DND-41 (cell line): ENCODE results near the gene ITIH3.

ENCODE experiments used
- ATAC-seq: fragments of 200-7000 bp; cut with Tn5 transposase; 3 replicates; pipeline ENCODE4 v1.9.1; 2021; ENCODE audit warnings: low read depth; ENCODE audit not compliant: insufficient read depth
- DNase-seq: peaks from one replicate; pipeline ENCODE4 v3.0.0-alpha.2; 2020
- H2AFZ ChIP-seq: 2 replicates; pipeline ENCODE4 v1.6.0; 2012; ENCODE audit warnings: low read depth, low read length
- H3K27ac ChIP-seq: 2 replicates; pipeline ENCODE4 v1.5.1; 2012; ENCODE audit warnings: low read length, inconsistent platforms
- H3K27me3 ChIP-seq: fragments of 200-600 bp; sonication (generic); 2 replicates; pipeline ENCODE4 v1.6.0; 2012; ENCODE audit warnings: low read length, mild to moderate bottlenecking, inconsistent platforms; ENCODE audit not compliant: insufficient read depth, poor library complexity
- H3K36me3 ChIP-seq: 2 replicates; pipeline ENCODE4 v1.5.1; 2012; ENCODE audit warnings: low read length, inconsistent platforms; ENCODE audit not compliant: insufficient read depth
- H3K4me1 ChIP-seq: 2 replicates; pipeline ENCODE4 v1.5.1; 2012; ENCODE audit warnings: mild to moderate bottlenecking, low read length; ENCODE audit not compliant: insufficient read depth
- H3K4me2 ChIP-seq: 2 replicates; pipeline ENCODE4 v1.6.0; 2012; ENCODE audit warnings: mild to moderate bottlenecking, moderate library complexity, low read length, inconsistent platforms; ENCODE audit not compliant: insufficient read depth
- H3K4me3 ChIP-seq, 2 experiments: fragments of 200-600 bp in 1 of 2; shearing (Covaris generic) in 1 of 2; 2 replicates each; pipeline ENCODE4 v1.5.1; 2012 to 2016; ENCODE audit warnings: inconsistent platforms in 2 of 2, low read length in 2 of 2, mild to moderate bottlenecking in 2 of 2, low read depth in 1 of 2, moderate library complexity in 1 of 2
- H3K79me2 ChIP-seq: 2 replicates; pipeline ENCODE4 v1.6.0; 2012; ENCODE audit warnings: low read length, inconsistent platforms; ENCODE audit not compliant: insufficient read depth
- H3K9ac ChIP-seq: 2 replicates; pipeline ENCODE4 v1.6.0; 2012; ENCODE audit warnings: low read depth, mild to moderate bottlenecking, inconsistent platforms, low read length, moderate library complexity
- H3K9me3 ChIP-seq: 2 replicates; pipeline ENCODE4 v1.5.1; 2012; ENCODE audit warnings: low read length, moderate library complexity, mild to moderate bottlenecking, inconsistent platforms; ENCODE audit not compliant: insufficient read depth, severe bottlenecking
- H4K20me1 ChIP-seq: 2 replicates; pipeline ENCODE4 v1.6.0; 2012; ENCODE audit warnings: low read length; ENCODE audit not compliant: insufficient read depth
- CTCF ChIP-seq: IDR thresholded peaks from 2 replicates; pipeline ENCODE4 v1.5.1; 2012; ENCODE audit warnings: borderline replicate concordance, low read length, moderate library complexity, mild to moderate bottlenecking; ENCODE audit not compliant: poor library complexity, severe bottlenecking; ENCODE audit errors: extremely low read depth
- EZH2 ChIP-seq: IDR thresholded peaks from 3 replicates; pipeline ENCODE4 v1.6.1; 2012; ENCODE audit warnings: borderline replicate concordance, low read depth, mild to moderate bottlenecking, moderate library complexity, low read length, inconsistent platforms; ENCODE audit not compliant: severe bottlenecking

The ITIH3 gene

GRCh38 chr3:52792413-52792812 is 2.2 kb upstream of the ITIH3 start:
- Histone ChIP-seq H3K9me3 (no peaks in the 10 kb centered on the region), H3K36me3 (no peaks in the 10 kb centered on the region), H4K20me1 (no peaks in the 10 kb centered on the region), H2AFZ (no peak overlapping the region), H3K4me1 (no peaks in the 10 kb centered on the region), H3K9ac (no peak overlapping the region), H3K79me2 (no peaks in the 10 kb centered on the region), H3K27me3 (no peaks in the 10 kb centered on the region), H3K4me3 (no peak overlapping the region), H3K27ac (no peak overlapping the region), H3K4me2 (no peak overlapping the region)
- TF ChIP-seq CTCF, result no peak
- TF ChIP-seq EZH2, result no peak
- ATAC-seq (no peak), DNase-seq (no peak)

- 0 out of 2 replicates have a peak overlapping the region, but pooled peaks have one; percentile 26 for H2AFZ ChIP-seq
- no peak overlapping the region for H3K4me3 ChIP-seq
- H3K36me3 ChIP-seq, result no peaks in the 10 kb centered on the region
- H3K79me2 ChIP-seq, result no peaks in the 10 kb centered on the region
- DNase-seq, result no peak
- no peak for TF ChIP-seq EZH2
- H3K27ac ChIP-seq, result no peak overlapping the region
- no peaks in the 10 kb centered on the region for H3K9me3 ChIP-seq
- ATAC-seq, result no peak
- no peaks in the 10 kb centered on the region for H3K27me3 ChIP-seq
- H3K4me1 ChIP-seq, result no peaks in the 10 kb centered on the region
- H4K20me1 ChIP-seq, result no peaks in the 10 kb centered on the region
- no peak overlapping the region for H3K9ac ChIP-seq
- no peak overlapping the region for H3K4me2 ChIP-seq
Measured at GRCh38 chr3:52792961-52793695, 1.5 kb upstream of the ITIH3 start.

GRCh38 chr3:52793702-52794611 is 639 bp upstream of the ITIH3 start:
- Histone ChIP-seq H3K9ac (no peak overlapping the region), H3K9me3 (no peaks in the 10 kb centered on the region), H3K27me3 (no peaks in the 10 kb centered on the region), H3K4me2 (no peak overlapping the region), H4K20me1 (no peaks in the 10 kb centered on the region), H3K27ac (no peak overlapping the region), H3K4me1 (no peaks in the 10 kb centered on the region), H2AFZ (no peak overlapping the region; the same call in 1 of the 2 replicates), H3K79me2 (no peaks in the 10 kb centered on the region), H3K4me3 (no peak overlapping the region), H3K36me3 (no peaks in the 10 kb centered on the region)
- TF ChIP-seq CTCF (no peak), EZH2 (no peak)
- no peak for ATAC-seq
- DNase-seq, result no peak
